CD4-positive, alpha-beta T cell treated with Interleukin-17A for 1 hour (primary cell): Measurements from ENCODE around the gene ZNF432.

Experiments
- DNase-seq: peaks from one replicate; pipeline ENCODE4 v3.0.0-alpha.2; 2020

The ZNF432 gene

DNA sequence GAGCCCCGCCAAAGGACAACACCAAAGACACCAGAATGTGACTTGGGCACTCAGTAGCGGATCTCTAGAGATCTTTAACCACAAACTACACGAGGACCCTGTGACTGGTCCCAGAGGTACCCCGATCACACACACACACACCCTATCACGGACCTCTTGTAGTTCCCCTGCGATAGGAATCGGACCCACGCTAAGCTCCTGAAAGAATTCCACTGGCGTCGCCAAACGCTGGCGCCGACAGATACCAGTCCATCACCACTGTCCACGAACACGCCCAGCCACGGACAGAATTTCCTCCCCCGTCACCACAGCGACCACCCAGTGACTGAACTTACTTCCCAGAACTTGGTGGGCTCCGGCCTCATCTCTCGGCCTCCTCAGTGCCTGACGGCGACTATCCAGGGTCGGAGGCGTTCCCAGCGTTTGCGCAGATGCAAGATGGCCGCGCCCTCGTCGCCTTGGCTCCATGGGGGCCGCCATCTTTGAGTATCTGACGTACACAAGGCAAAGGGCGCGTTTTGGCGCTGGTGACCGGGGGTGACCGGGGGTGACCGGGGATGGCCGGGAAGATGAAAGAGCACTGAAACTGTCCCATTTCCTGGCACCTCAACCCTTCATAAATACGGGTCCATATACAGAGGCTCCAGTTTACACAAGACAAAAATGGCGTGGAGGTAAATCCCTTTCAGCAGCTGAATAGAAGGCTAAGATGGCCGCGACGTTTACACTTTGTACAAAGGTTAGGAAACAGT, 40.7 kb downstream of the ZNF432 start, which contains the start of gene ZNF615:
Gene ZNF615, minus strand, starts transcription at position 406 of the 752 bp plus-strand sequence. CDS start 4,500 bp downstream, outside the sequence.
- peak; percentile 89 for DNase-seq

DNA sequence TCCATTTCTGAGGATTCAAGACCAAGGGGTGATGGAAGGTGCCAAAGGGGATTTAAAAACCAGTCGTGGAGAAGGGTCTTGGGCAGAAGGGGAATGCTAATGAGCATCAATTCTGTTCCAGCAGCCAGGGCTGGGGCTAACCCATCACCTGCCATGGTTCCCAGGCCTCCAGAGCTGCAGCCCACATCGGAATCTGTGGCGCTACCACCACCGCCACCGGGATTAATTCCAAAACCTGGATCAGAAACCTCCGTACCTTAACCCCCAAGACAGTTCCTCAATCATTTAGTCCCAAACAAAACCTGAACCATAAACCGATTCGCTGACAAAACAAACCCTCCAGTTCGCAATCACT, 41.2 kb downstream of the ZNF432 start:
- DNase-seq, result no peak

DNA sequence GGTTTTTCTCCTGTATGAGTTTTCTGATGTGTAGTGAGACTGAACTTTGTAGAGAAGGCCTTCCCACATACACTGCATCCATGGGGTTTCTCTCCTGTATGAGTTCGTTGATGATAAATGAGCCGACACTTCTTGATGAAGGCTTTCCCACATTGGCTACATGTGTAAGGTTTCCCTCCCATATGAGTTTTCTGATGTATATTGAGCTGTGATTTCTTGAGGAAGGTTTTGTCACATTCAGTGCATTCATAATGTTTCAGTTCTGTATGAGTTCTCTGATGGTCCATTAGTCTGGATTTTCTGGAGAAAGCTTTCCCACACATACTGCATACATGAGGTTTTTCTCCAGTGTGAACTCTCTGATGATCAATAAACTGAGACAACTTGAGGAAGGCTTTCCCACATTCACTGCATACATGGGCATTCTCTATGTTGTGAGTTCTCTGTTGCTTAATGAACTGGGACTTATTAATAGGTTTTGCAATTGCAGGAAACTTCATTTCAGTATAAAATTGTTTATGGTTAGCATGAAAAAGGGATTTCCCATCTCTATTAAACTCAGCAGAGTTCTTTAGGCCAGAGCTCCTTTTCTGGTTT, 54.5 kb downstream of the ZNF432 start:
- DNase-seq, result no peak

DNA sequence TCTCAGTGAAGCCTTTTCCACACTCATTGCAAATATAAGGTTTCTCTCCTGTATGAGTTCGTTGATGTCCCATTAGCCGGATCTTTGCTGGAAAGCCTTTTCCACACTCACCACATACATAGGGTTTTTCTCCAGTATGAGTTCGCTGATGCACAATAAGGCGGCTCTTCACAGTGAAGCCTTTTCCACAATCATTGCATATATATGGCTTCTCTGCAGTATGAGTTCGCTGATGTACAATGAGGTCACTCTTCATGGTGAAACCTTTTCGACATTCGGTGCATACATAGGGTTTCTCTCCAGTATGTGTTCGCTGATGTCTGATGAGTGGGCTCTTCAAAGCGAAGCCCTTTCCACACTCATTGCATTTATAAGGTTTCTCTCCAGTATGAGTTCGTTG, 55.2 kb downstream of the ZNF432 start:
- no peak for DNase-seq

DNA sequence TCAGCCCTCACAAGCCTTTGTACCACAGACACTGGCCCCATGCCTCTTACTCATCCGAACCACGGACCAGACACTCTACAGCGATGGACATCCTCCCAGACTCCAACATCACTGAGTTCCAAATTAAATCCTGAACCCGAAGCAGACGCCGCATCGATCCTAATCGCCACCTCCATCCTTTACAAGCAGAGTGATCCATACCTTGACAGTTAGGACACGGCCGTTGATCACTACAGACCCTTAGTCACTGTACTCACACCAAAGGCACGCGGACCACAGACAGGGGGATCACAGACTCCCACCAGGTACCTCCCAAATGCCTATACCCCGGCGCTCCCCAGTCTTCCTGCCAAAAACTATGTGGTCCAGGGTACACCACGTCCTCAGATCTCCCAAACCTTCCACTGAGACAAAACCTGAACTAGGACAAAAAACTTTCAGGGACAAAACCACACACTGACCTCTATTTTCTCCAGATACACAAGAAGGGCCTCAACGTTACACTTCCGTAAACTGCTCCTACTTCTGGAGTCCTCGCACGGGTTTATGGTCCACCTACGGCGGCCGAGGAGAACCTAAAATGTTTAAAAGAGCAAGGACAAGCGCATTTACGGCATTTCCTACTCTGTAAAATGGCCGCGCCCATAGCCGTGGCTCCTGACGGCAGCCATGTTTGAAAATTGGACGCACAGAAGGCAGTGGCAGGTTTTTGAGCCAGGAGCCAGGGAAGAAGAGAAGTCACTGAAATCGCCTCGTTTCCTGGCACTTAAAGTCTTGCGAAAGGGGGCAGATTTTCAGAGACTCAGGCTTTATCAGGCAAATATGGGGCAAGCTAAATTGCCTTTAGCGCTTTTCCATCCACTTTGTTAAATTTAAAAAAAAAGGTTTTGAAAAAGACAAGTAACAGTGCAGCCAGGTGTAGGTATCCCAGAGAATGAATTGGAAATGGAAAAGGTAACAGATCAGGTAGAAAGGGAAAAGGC, 62.0 kb downstream of the ZNF432 start, which contains the start of gene ZNF350:
Gene ZNF350, minus strand, starts transcription at position 532 of the 983 bp plus-strand sequence. CDS start 12,480 bp downstream, outside the sequence.
- peak; percentile 96 for DNase-seq

DNA sequence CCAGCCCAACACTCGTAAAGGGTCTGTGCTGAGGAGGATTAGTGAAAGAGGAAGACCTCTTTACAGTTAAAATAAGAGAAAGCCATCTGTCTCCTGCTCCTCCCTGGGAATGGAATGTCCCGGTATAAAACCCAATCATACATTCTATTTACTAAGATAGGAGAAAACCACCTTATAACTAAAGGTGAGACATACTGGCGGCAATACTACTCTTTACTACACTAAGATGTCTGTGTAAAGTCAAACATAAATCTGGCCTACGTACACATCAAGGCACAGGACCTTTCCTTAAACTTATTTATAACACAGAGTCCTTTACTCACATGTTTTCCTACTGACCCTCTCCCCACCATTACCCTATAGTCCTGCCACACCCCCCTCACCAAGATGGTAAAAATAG, 65.3 kb downstream of the ZNF432 start:
- DNase-seq, result no peak
